Retinal pigment epithelial cell (primary cell): ENCODE results near the gene ARHGAP26.

Experiments used
- DNase-seq: peaks from one replicate; pipeline ENCODE4 v3.0.0-alpha.2; 2010; ENCODE audit warnings: low read depth
- H3K4me3 ChIP-seq: 2 replicates; pipeline ENCODE4 v1.5.1; 2011; ENCODE audit warnings: mild to moderate bottlenecking, low read length, control low read depth, moderate library complexity
- TF ChIP-seq, protein P1 (sequence below): conservative IDR thresholded peaks from 2 replicates; pipeline ENCODE4 v1.5.1; 2011; ENCODE audit warnings: low read depth, low read length, control low read depth, inconsistent platforms

ARHGAP26 gene

DNA sequence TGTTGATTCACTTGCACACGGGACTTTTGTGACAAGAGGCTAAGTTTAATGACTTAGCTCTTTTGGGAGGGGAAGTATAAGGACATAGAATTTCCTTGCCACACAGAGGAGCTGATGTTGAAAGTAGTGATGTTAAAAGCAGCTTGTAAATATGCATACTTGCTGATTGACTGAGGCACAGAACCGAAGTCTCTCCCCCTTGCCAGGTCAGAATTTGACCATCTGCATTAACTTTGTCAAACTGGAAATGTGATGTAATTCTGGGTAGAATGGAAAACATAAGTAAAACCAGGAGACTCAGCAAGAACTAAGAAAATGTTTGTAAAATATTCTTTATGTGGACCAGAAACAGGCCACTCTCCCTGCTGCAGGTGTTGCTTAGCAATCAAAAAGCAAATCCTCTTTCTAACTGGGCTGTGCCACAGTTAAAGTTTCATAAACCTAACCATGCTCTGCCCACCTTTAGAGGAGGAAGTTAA is 349.2 kb downstream of the ARHGAP26 start:
- TF ChIP-seq, protein P1, sequence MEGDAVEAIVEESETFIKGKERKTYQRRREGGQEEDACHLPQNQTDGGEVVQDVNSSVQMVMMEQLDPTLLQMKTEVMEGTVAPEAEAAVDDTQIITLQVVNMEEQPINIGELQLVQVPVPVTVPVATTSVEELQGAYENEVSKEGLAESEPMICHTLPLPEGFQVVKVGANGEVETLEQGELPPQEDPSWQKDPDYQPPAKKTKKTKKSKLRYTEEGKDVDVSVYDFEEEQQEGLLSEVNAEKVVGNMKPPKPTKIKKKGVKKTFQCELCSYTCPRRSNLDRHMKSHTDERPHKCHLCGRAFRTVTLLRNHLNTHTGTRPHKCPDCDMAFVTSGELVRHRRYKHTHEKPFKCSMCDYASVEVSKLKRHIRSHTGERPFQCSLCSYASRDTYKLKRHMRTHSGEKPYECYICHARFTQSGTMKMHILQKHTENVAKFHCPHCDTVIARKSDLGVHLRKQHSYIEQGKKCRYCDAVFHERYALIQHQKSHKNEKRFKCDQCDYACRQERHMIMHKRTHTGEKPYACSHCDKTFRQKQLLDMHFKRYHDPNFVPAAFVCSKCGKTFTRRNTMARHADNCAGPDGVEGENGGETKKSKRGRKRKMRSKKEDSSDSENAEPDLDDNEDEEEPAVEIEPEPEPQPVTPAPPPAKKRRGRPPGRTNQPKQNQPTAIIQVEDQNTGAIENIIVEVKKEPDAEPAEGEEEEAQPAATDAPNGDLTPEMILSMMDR: no peak
- no peak overlapping the region for H3K4me3 ChIP-seq
- no peak for DNase-seq

DNA sequence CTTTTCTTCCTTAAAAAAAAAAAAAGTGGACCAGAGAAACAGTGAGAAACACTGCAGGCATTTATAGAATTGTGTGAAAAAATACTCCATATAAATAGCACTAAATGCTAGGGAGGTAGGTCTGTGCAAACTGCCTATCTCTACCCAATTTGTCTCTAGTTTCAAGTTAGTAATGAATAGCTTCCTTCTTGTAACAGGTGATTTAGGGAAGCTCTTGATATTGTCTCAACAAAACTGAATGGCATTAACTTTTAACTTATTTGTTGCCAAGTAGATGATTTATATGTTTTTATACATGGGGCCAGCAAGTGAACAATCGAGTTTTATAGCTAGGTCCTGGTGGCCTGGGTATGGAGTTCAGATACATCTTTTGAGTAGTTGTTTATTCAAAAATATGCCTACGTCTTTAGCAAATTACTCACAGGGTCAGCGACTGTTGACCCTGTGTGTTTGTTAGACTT is 349.7 kb downstream of the ARHGAP26 start:
- no peak for DNase-seq
- no peak overlapping the region for H3K4me3 ChIP-seq
- TF ChIP-seq, protein P1: no peak

- TF ChIP-seq, protein P1: no peak
- H3K4me3 ChIP-seq: no peak overlapping the region
- DNase-seq: no peak
These were observed 350.4 kb downstream of the ARHGAP26 start for GRCh38 chr5:143120460-143121134.

- TF ChIP-seq, protein P1: no peak
- no peak for DNase-seq
- H3K4me3 ChIP-seq: no peak overlapping the region
These were observed 350.9 kb downstream of the ARHGAP26 start for GRCh38 chr5:143121135-143121475.

GRCh38 chr5:143124593-143124992 is 354.4 kb downstream of the ARHGAP26 start:
- DNase-seq: no peak
- TF ChIP-seq, protein P1: no peak
- H3K4me3 ChIP-seq: no peak overlapping the region

DNA sequence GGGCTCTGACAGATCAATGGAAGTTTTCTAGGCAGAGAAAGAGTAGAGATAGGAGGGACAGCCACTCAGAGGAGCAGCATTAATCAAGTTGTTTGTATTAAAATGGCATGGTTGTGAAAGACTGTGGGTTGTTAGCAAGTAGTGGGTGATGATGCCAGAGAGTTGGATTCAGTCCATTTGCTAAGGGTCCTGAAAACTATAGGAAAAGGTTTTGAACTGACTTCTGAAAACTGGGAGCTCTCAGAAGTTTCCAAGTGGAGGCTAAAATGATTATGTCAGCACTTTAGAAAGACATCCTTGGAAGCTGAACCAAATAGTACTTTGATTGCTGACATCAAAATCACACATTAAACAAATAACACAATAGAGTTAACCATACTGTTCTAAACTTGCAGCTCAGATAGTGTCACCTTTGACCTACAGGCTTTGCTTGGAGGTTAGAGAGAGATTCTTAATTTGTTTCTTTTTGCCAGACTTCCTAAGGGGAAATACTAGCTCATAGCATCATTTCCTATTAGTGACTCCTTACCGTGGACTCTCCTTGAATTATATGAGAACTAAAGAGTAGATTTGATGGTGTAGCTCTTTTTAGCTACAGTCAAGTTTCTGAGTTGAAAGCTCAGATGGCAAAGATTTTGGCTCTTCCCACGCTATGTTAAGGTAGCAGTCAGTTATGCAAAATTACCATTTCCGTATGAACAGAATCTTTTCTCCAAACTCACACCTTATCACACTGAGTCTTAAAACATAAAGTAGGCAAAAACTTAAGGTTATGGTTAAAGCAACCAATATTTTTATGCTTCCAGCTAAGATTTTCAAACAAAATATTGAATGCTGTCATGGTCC is 356.2 kb downstream of the ARHGAP26 start:
- TF ChIP-seq, protein P1: no peak
- no peak for DNase-seq

More for the DNA sequence above, 356.2 kb downstream of the ARHGAP26 start:
- H3K4me3 ChIP-seq: no peak overlapping the region
